Measurements from ENCODE around the gene ACOXL. TPM values are rescaled to one million over a fixed set of nuclear protein-coding genes. Genes with fewer than 3 reads are reported as not detected.

The ACOXL gene
- total and polyA plus RNA-seq, 10 of the 15 experiments (the other 5 are each of a cell fraction or from before 2014, with no cell fraction given): 0.05 to 1.3 (median 0.71) TPM

GRCh38 chr2:111122631-111123421 is 390.5 kb downstream of the ACOXL start:
- H3K9me3 ChIP-seq (replicated peaks; ENCODE audit: control insufficient read depth, insufficient read depth, low read length): no peaks in the 10 kb centered on the region; the same call in 2 of the 3 replicates
- CTCF ChIA-PET: interaction anchor here (0.5 kb wide), 1 partner anchor 569 kb away, joined by 3 read pairs; no protein-coding TSS in a partner anchor
- H2AFZ ChIP-seq (ENCODE audit: control insufficient read depth, low read depth, low read length): peak overlapping the region; percentile 2; the same call in 1 of the 2 replicates
- peaks cover 7 to 20% of the 10 kb centered on the region in 2 experiments for H3K27me3 ChIP-seq (replicated peaks in 1 of 2; ENCODE audit: control insufficient read depth in 2 of 2, insufficient read depth in 2 of 2, low read length in 1 of 2)
- POLR2A ChIA-PET: interaction anchor here (1.0 kb wide), 1 partner anchor 71 kb away, joined by 6 read pairs; no protein-coding TSS in a partner anchor
- peak overlapping the region; percentile 85 for H3K4me2 ChIP-seq (ENCODE audit: control insufficient read depth, insufficient read depth)
- H3K9ac ChIP-seq (ENCODE audit: control insufficient read depth, insufficient read depth, low read length): peak overlapping the region; percentile 7; the same call in 1 of the 2 replicates
- no peak overlapping the region for H3K27ac ChIP-seq (ENCODE audit: control insufficient read depth, insufficient read depth)
- BruUV-seq (replicated peaks): no TSS peak
- intact Hi-C loops (cut with micrococcal nuclease; ENCODE audit: unreplicated experiment) (loop anchor here (10.0 kb wide), 1 partner anchor 332 kb away; no protein-coding TSS in a partner anchor), in situ Hi-C loops (cut with MboI) (no loop called here)
- ATAC-seq: peak; percentile 12
- WGBS (ENCODE audit: insufficient coverage, insufficient replicate concordance, low lambda C conversion rate, missing lambda C conversion rate): 2% methylated on average over 82 of the region's 92 CpGs
- DNase-seq (ENCODE audit: low read depth, low spot score): no peak
- RAD21 ChIA-PET (ENCODE audit: unreplicated experiment): interaction anchor here (0.6 to 2.3 kb wide), 4 partner anchors 21 to 311 kb away, joined by 3 to 8 read pairs (median 4); no protein-coding TSS in a partner anchor
- no peak for FAIRE-seq
- peaks cover 0 to 4% of the 10 kb centered on the region in 2 experiments; a peak in 2 of 4 replicates for H3K36me3 ChIP-seq (ENCODE audit: control insufficient read depth in 2 of 2, insufficient read depth in 2 of 2, low read length in 1 of 2)
- H3K4me1 ChIP-seq (ENCODE audit: control insufficient read depth, insufficient read depth, low read length): peaks cover 19% of the 10 kb centered on the region
- H4K20me1 ChIP-seq (ENCODE audit: control insufficient read depth, insufficient read depth): no peaks in the 10 kb centered on the region; the same call in 1 of the 2 replicates
- peak overlapping the region; percentile 81 for H3K4me3 ChIP-seq
- SMC1A ChIA-PET (ENCODE audit: uncharacterized antibody, unreplicated experiment): interaction anchor here (1.0 to 5.2 kb wide), 5 partner anchors 10 to 86 kb away, joined by 3 to 35 read pairs (median 4); no protein-coding TSS in a partner anchor
- peaks cover 12% of the 10 kb centered on the region for H3K79me2 ChIP-seq (ENCODE audit: control insufficient read depth, insufficient read depth, low read length)
- TF ChIP-seq SP1 (IDR thresholded peaks at IDR 0.05; ENCODE audit: low read depth, low read length): no peak
- TF ChIP-seq KDM1A (IDR thresholded peaks at IDR 0.05; ENCODE audit: borderline replicate concordance): no peak
- TF ChIP-seq MLLT1 (IDR thresholded peaks at IDR 0.05): no peak
- no peak for TF ChIP-seq ZNF622 (IDR thresholded peaks at IDR 0.05)
- no peak for TF ChIP-seq BMI1 (IDR thresholded peaks at IDR 0.05; ENCODE audit: borderline replicate concordance)
- TF ChIP-seq E2F8 (IDR thresholded peaks at IDR 0.05; ENCODE audit: low read depth, partially characterized antibody): no peak
- TF ChIP-seq E4F1 (IDR thresholded peaks at IDR 0.05; ENCODE audit: borderline replicate concordance, partially characterized antibody): no peak
- TF ChIP-seq CREB1 (IDR thresholded peaks at IDR 0.05; ENCODE audit: low read depth): no peak
- 0 out of 2 replicates have a peak, but pooled peaks have one; percentile 4 for TF ChIP-seq MXI1 (IDR thresholded peaks at IDR 0.05; ENCODE audit: low read depth, low read length)
- no peak for TF ChIP-seq EP300 (IDR thresholded peaks at IDR 0.05; ENCODE audit: borderline replicate concordance in 1 of 2, control insufficient read depth in 1 of 2, low read depth in 2 of 2, low read length in 2 of 2)

All from GM12878 (cell line).